Activated CD8-positive, alpha-beta memory T cell treated with anti-CD3 and anti-CD28 coated beads for 1 hour (primary cell): ENCODE data around the gene SIRPG.
"Not testable (repeated sequence)": the region's sequence is repeated elsewhere in the genome, so short reads cannot be mapped to it uniquely, and the experiment has no call there.

Experiments
- DNase-seq, 2 donors: peaks; one replicate each; pipeline ENCODE4 v3.0.0-alpha.2; 2020; ENCODE audit warnings: low read depth in 1 of 2; ENCODE audit errors: extremely low read depth in 1 of 2

The SIRPG gene

DNA sequence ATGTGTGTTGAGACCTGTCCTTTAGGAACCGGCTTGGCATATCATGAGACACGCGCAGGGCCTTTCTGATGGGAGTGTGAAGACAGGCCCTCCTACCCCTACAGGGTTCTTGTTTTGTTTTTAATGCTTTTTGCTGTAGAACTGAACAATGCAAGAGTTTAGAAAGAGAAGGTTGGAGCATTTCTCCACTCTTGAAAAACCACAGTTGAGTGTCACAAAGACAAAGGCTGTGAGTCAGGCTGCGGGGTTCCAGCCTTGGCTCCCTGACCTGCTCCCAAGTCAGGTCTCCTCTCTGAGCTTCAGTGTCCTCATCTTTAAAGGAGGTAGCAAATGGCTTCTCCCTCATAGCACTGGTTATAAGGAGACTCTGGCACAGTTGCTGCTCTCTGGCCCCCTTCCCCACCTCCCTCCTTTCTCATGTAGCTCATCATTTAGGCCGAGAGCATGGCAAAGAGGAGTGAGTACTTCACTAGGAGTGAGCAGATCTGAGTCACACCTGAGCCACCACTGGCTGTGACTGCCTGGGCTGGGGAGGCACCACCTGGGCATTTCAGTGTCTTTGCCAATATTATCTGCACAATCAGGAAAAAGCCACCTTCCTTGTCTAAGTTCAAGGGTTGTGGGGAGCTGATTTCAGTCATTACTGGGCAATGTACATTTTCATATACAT, 48.8 kb downstream of the SIRPG start:
- not testable (repeated sequence) for DNase-seq

DNA sequence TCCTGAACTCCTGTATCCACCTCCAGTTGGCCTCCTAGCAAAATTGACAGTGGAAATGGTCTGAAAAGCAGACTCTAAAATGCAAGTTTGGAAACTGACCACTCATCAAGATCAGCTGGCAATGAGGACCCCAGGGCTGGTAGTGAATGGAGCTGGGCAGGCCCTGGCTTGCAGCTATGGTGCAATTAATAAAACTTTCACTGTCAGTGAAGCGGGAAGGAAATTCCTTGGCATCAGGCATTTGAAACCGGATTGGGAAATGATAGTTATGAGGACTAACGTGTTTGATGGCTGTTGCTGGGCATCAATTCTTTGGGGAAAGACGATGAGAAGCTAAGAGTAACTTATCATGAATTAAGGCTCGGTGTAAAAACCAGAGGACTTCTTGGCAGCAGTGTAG, 56.8 kb downstream of the SIRPG start:
- DNase-seq, result no peak

DNA sequence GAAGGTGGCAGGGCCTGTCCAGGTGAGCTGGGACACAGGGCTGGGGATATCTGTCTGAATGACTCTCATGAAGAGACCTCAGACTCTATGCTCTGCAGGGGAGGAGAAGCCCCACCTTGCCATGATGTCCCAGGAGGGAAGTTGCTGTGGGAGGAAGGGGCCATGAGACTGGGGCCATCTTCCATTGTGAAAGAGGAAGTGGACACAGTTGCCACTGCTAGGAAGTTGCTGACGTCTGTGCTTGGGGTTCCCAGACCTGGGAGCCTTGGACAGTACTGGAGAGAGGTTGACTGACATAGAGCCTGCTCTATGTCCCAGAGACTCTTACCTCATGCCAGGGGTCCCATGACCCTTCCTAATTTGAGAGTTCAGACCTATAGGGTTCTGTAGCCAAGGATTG, 62.2 kb downstream of the SIRPG start:
- no peak for DNase-seq

DNA sequence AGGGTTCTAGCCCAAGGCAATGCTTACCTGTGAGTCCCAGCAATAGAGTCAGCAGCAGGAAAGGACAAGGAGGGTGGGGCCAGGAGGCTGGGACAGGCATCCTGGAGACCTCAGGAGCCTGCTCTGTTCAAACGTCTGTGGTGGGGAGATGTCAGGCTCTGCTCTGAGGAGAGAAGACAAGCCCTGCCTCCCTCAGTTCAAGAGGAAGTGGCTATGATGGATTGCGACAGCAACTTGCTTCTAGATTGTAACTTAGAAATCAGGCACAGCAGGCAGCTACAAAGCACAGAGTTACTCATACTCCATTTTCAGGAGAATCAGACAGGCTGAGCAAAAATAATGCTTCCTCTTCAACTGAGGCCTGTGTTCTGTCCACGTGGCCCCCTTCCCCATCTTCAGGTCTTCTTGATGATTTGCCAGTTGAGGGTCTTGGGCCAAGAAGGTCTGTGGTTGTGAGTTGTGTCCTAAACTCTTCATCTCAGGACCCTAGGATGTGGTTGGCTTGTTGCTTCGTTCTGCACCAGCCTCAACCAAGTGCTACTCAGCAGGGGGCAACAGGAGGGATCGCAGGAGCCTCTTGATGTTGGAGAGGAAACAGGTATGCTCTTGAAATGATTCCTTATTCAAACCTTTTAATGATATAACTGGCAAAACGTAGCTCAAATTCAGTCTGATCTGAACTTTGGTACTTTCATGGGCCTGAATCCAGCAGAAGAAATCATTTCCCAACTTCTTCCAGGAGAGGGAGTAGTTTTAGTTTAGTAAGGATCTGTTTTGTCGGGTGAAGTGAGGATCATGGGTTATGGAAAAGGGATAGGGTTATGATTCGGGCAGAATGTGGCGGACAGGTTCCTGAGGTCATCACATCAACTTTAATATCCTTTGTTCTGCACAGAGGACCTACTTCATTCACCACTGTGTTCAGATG, 68.8 kb downstream of the SIRPG start:
- no peak for DNase-seq

DNA sequence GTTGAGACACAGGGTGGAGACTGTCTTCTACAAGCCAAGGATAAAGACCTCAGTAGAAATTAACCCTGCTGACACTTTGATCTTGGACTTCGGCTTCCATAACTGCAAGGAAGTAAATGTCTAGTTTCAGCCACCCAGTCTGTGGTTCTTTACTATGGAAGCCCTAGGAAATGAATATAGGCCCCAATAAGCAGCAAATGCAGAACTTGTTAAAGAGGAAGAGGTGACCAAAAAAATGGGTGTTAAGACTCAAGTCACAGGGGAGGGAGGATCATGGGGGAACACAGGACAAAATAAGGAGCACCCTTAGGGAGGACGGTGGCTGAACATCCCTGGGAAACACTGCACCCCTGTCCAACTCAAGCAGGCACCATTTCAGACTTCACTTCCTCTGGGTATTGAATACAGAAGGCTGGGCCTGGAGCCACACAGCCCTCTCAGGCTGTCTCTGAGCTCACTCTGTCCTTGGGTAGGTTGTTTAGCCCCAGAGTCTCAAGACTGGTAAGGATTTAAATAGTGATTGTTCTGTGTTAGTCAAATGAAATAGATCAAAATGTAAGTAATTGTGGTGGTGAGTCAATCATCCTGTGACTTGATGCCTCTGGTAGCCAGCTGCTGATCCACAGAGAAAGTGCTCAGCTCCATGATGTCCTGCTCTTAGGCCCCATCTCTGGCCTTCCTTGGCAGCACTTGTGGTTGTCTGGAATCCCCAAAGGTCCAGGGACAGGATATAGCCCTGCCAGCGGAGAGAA, 69.6 kb downstream of the SIRPG start:
- no peak for DNase-seq

DNA sequence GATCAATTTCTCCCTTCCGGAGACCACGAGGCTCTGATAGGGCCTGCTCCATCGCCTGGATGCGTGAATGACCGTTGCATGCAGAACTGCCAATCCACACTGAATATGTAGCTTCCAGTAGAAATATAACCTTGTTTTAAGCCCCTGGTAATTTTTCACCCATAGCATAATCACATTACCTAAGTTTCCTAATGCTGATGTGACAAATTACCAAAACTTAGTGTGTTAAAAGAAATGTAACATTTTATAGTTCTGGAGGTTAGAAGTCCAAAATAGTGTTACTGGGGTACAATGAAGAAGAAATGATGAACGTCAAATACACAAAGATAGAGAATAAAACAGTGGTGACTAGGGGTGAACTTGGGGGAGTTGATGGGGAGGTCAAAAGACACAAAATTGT, 78.1 kb downstream of the SIRPG start:
- DNase-seq, result no peak
